IMR-90 (cell line): ENCODE measurements around the gene CBX5. TPM values are rescaled to one million over a fixed set of nuclear protein-coding genes. Genes with fewer than 3 reads are reported as not detected.
A peak's percentile ranks its signal among the peaks of the same experiment; 100 is the strongest.

ENCODE experiments used
- ATAC-seq: fragments of 200-7000 bp; cut with Tn5 transposase; 2 replicates; pipeline ENCODE4 v1.9.1; 2020; ENCODE audit warnings: low read depth, mild to moderate bottlenecking, moderate library complexity
- BruUV-seq: library from RNA; stranded (reverse); fragments of 400-500 nt; replicated peaks from 2 replicates; lab custom pipeline; 2021; lab: Mats Ljungman, UMichigan
- CTCF ChIA-PET: fragments of 300-600 bp; formaldehyde crosslinking; extraction: SDS; loops from one replicate; lab custom pipeline; 2021; ENCODE audit warnings: antibody characterized with exemption; lab: Yijun Ruan, JAX
- POLR2A ChIA-PET: fragments of 300-600 bp; sonication (Branson Sonifier 250); formaldehyde crosslinking; loops from one replicate; lab custom pipeline; 2022; ENCODE audit warnings: antibody characterized with exemption; ENCODE audit not compliant: unreplicated experiment; lab: Charles Lee
- DNase-seq: peaks from one replicate; pipeline ENCODE4 v3.0.0; 2013
- H2AFZ ChIP-seq: replicated peaks from 2 replicates; pipeline ENCODE3; 2013; ENCODE audit warnings: low read length, mild to moderate bottlenecking; ENCODE audit not compliant: poor library complexity
- H2AK5ac ChIP-seq: 2 replicates; pipeline ENCODE4 v1.6.1; 2013; ENCODE audit warnings: low read depth, low read length, inconsistent platforms
- H2AK9ac ChIP-seq: replicated peaks from 2 replicates; pipeline ENCODE3; 2013; ENCODE audit warnings: mild to moderate bottlenecking, low read depth, low read length, moderate library complexity; ENCODE audit not compliant: poor library complexity
- H2BK120ac ChIP-seq: 2 replicates; pipeline ENCODE4 v1.6.1; 2013; ENCODE audit warnings: low read depth, low read length, inconsistent platforms
- H2BK15ac ChIP-seq: 3 replicates; pipeline ENCODE4 v1.6.1; 2013; ENCODE audit warnings: low read depth, low read length, inconsistent platforms
- H2BK20ac ChIP-seq: 2 replicates; pipeline ENCODE4 v1.6.1; 2013; ENCODE audit warnings: low read depth, mild to moderate bottlenecking, inconsistent platforms, low read length, moderate library complexity
- H2BK5ac ChIP-seq: 2 replicates; pipeline ENCODE4 v1.6.1; 2013; ENCODE audit warnings: mild to moderate bottlenecking, low read depth, low read length, inconsistent platforms; ENCODE audit not compliant: poor library complexity, severe bottlenecking
- H3K14ac ChIP-seq: replicated peaks from 2 replicates; pipeline ENCODE4 v1.6.1; 2013; ENCODE audit warnings: low read depth, low read length, inconsistent platforms
- H3K18ac ChIP-seq: 2 replicates; pipeline ENCODE4 v1.6.1; 2013; ENCODE audit warnings: low read depth, low read length, control low read depth
- H3K23ac ChIP-seq: 2 replicates; pipeline ENCODE4 v1.6.1; 2013; ENCODE audit warnings: low read depth, low read length, inconsistent platforms
- H3K27ac ChIP-seq: 2 replicates; pipeline ENCODE4 v1.5.1; 2013; ENCODE audit warnings: mild to moderate bottlenecking, control low read depth, low read length; ENCODE audit not compliant: insufficient read depth
- H3K27me3 ChIP-seq: 2 replicates; pipeline ENCODE4 v1.6.1; 2013; ENCODE audit warnings: low read length; ENCODE audit not compliant: control insufficient read depth, insufficient read depth
- H3K36me3 ChIP-seq: 2 replicates; pipeline ENCODE4 v1.6.1; 2013; ENCODE audit warnings: low read length, mixed read lengths; ENCODE audit not compliant: control insufficient read depth, insufficient read depth
- H3K4ac ChIP-seq: 2 replicates; pipeline ENCODE4 v1.6.1; 2013; ENCODE audit warnings: low read depth, low read length, inconsistent platforms
- H3K4me1 ChIP-seq: 2 replicates; pipeline ENCODE4 v1.6.1; 2013; ENCODE audit warnings: low read length, mixed read lengths; ENCODE audit not compliant: control insufficient read depth, insufficient read depth
- H3K4me2 ChIP-seq: 2 replicates; pipeline ENCODE4 v1.6.1; 2013; ENCODE audit warnings: low read depth, mild to moderate bottlenecking, control low read depth, low read length, moderate library complexity
- H3K4me3 ChIP-seq: 2 replicates; pipeline ENCODE4 v1.5.1; 2013; ENCODE audit warnings: low read depth, mild to moderate bottlenecking, control low read depth, low read length, moderate library complexity; ENCODE audit not compliant: insufficient read depth
- H3K56ac ChIP-seq: 2 replicates; pipeline ENCODE4 v1.6.1; 2013; ENCODE audit warnings: low read length, inconsistent platforms; ENCODE audit not compliant: insufficient read depth; ENCODE audit errors: extremely low read depth
- H3K79me1 ChIP-seq, 2 experiments: 2 replicates each; pipeline ENCODE4 v1.6.1; 2013; ENCODE audit warnings: low read length in 2 of 2, inconsistent platforms in 1 of 2, low read depth in 1 of 2
- H3K9ac ChIP-seq: 2 replicates; pipeline ENCODE4 v1.6.1; 2013; ENCODE audit warnings: low read depth, low read length, control low read depth
- H3K9me1 ChIP-seq: 2 replicates; pipeline ENCODE4 v1.6.1; 2013; ENCODE audit warnings: low read length, inconsistent platforms; ENCODE audit not compliant: insufficient read depth
- H3K9me3 ChIP-seq: 2 replicates; pipeline ENCODE4 v1.6.1; 2013; ENCODE audit warnings: low read length; ENCODE audit not compliant: control insufficient read depth, insufficient read depth
- H4K20me1 ChIP-seq: 2 replicates; pipeline ENCODE4 v1.6.1; 2013; ENCODE audit warnings: low read length, inconsistent platforms; ENCODE audit not compliant: insufficient read depth
- H4K5ac ChIP-seq: 2 replicates; pipeline ENCODE4 v1.6.1; 2013; ENCODE audit warnings: mild to moderate bottlenecking, low read depth, low read length, control low read depth
- H4K8ac ChIP-seq, 2 experiments: 2 replicates each; pipeline ENCODE4 v1.6.1; 2013; ENCODE audit warnings: low read depth in 2 of 2, low read length in 2 of 2, control low read depth in 1 of 2, inconsistent platforms in 1 of 2
- H4K91ac ChIP-seq: 2 replicates; pipeline ENCODE4 v1.6.1; 2013; ENCODE audit warnings: low read depth, low read length, inconsistent platforms; ENCODE audit not compliant: insufficient read depth
- BHLHE40 ChIP-seq: fragments of 150-350 bp; IDR thresholded peaks from 2 replicates; pipeline ENCODE4 v1.6.1; 2016; ENCODE audit warnings: mild to moderate bottlenecking, low read depth, low read length
- CEBPB ChIP-seq: IDR thresholded peaks from 2 replicates; pipeline ENCODE4 v1.6.1; 2012; ENCODE audit warnings: low read depth, low read length, improper control_type of control experiment
- CHD1 ChIP-seq: IDR thresholded peaks from 2 replicates; pipeline ENCODE4 v1.6.1; 2012; ENCODE audit warnings: low read depth, low read length, improper control_type of control experiment
- CTCF ChIP-seq: conservative IDR thresholded peaks from 2 replicates; pipeline ENCODE4 v1.5.1; 2012; ENCODE audit warnings: mild to moderate bottlenecking, low read depth, low read length, improper control_type of control experiment
- ELK1 ChIP-seq: fragments of 150-350 bp; IDR thresholded peaks from 2 replicates; pipeline ENCODE4 v1.6.1; 2016; ENCODE audit warnings: low read depth, mild to moderate bottlenecking, low read length, moderate library complexity, borderline replicate concordance
- FOS ChIP-seq: fragments of 150-350 bp; IDR thresholded peaks from 2 replicates; pipeline ENCODE4 v1.6.1; 2016; ENCODE audit warnings: low read depth, low read length
- MAFK ChIP-seq: IDR thresholded peaks from 2 replicates; pipeline ENCODE4 v1.6.1; 2012; ENCODE audit warnings: low read depth, low read length, improper control_type of control experiment
- MAZ ChIP-seq: IDR thresholded peaks from 2 replicates; pipeline ENCODE4 v1.6.1; 2012; ENCODE audit warnings: low read depth, mild to moderate bottlenecking, low read length, improper control_type of control experiment, moderate library complexity, borderline replicate concordance
- MXI1 ChIP-seq: IDR thresholded peaks from 2 replicates; pipeline ENCODE4 v1.6.1; 2012; ENCODE audit warnings: low read depth, mild to moderate bottlenecking, low read length, moderate library complexity, borderline replicate concordance
- POLR2A ChIP-seq: IDR thresholded peaks from 2 replicates; pipeline ENCODE4 v1.6.1; 2012; ENCODE audit warnings: mild to moderate bottlenecking, low read depth, low read length
- RAD21 ChIP-seq: IDR thresholded peaks from 2 replicates; pipeline ENCODE4 v1.6.1; 2012; ENCODE audit warnings: low read length, improper control_type of control experiment
- RCOR1 ChIP-seq: IDR thresholded peaks from 2 replicates; pipeline ENCODE4 v1.6.1; 2012; ENCODE audit warnings: mild to moderate bottlenecking, low read length, improper control_type of control experiment; ENCODE audit not compliant: insufficient replicate concordance
- RFX5 ChIP-seq: IDR thresholded peaks from 2 replicates; pipeline ENCODE4 v1.8.0; 2012; ENCODE audit warnings: low read depth, mild to moderate bottlenecking, low read length, moderate library complexity
- USF2 ChIP-seq: fragments of 150-350 bp; IDR thresholded peaks from 2 replicates; pipeline ENCODE4 v1.6.1; 2017; ENCODE audit warnings: mild to moderate bottlenecking, antibody characterized with exemption, low read length, low read depth
- WGBS, 2 experiments: methylation state at CpG; one replicate each; pipeline versions ENCODE4 v1.1.5 to v1.1.7; 2013; ENCODE audit warnings: missing lambda C conversion rate in 2 of 2; ENCODE audit not compliant: insufficient read length in 1 of 2; ENCODE audit errors: extremely low coverage in 2 of 2; 5-methylcytosine and 5-hydroxymethylcytosine counted together
- dilution Hi-C: fragments of 300-500 bp; cut with HindIII; formaldehyde crosslinking; loops from one replicate; pipeline ENCODE4 v1.14.3; 2018; ENCODE audit warnings: low sequenced_read_pairs; ENCODE audit not compliant: unreplicated experiment
- in situ Hi-C: fragments of 300-500 bp; cut with MboI; formaldehyde crosslinking; loops from 3 replicates; pipeline ENCODE4 v1.14.3; 2019; ENCODE audit warnings: low sequenced_read_pairs, inconsistent platforms, mixed read lengths
- intact Hi-C: fragments of 100-400 bp; cut with micrococcal nuclease; formaldehyde crosslinking; loops from 2 replicates; pipeline ENCODE4 v1.10.0; 2022
- polyA plus RNA-seq, 3 experiments: library from polyadenylated mRNA; depleted of rRNA; stranded (reverse); fragments of >200 nt; gene quantifications; 2 replicates each; pipeline ENCODE4 v1.2.3, GENCODE V29; 2012; ENCODE audit warnings: low replicate concordance in 1 of 3
- total RNA-seq: library from RNA; depleted of rRNA; stranded (reverse); fragments of >200 nt; gene quantifications from 2 replicates; pipeline ENCODE4 v1.2.3, GENCODE V29; 2012

Gene CBX5
- total and polyA plus RNA-seq, 2 of the 4 experiments (the other 2 are of a cell fraction), result 18.0 to 40.9 TPM

- no TSS peak for BruUV-seq
- Histone ChIP-seq H3K4me3 (no peak within 1 kb of the TSS; the same call in 1 of the 2 replicates), H4K20me1 (no peaks in the 10 kb centered on the region), H2BK120ac (no peak within 1 kb of the TSS), H3K27ac (no peak within 1 kb of the TSS), H3K4me1 (peaks cover 9% of the 10 kb centered on the region), H2BK15ac (no peak within 1 kb of the TSS), H4K5ac (no peak within 1 kb of the TSS), H3K56ac (no peak within 1 kb of the TSS), H2AFZ (peak within 1 kb of the TSS; percentile 89), H2AK9ac (peak within 1 kb of the TSS; percentile 60), H3K36me3 (no peaks in the 10 kb centered on the region), H3K9me3 (no peaks in the 10 kb centered on the region), H3K4me2 (peak within 1 kb of the TSS; percentile 76), H3K4ac (0 out of 2 replicates have a peak within 1 kb of the TSS, but pooled peaks have one; percentile 25), H3K9me1 (0 out of 2 replicates have a peak, but pooled peaks cover 3% of the 10 kb centered on the region), H2BK20ac (no peak within 1 kb of the TSS), H3K27me3 (peaks cover 38% of the 10 kb centered on the region), H3K18ac (no peak within 1 kb of the TSS), H3K14ac (no peak within 1 kb of the TSS), H3K9ac (peak within 1 kb of the TSS; percentile 34; the same call in 1 of the 2 replicates), H4K91ac (no peak within 1 kb of the TSS), H3K23ac (peak within 1 kb of the TSS; percentile 23; the same call in 1 of the 2 replicates), H4K8ac (no peak within 1 kb of the TSS; a peak in 1 of 4 replicates), H2AK5ac (no peak within 1 kb of the TSS), H2BK5ac (no peak within 1 kb of the TSS), H3K79me1 (no peaks in the 10 kb centered on the region)
- ATAC-seq, result peak; percentile 98
- in situ Hi-C loops (no loop called here), intact Hi-C loops (no loop called here), dilution Hi-C loops (no loop called here)
- peak; percentile 77 for DNase-seq
- 7% methylated on average over 11 of the region's 26 CpGs; no CpG with 5 or more reads in 1 of the 2 experiments for WGBS, 2 experiments
- ChIA-PET CTCF (interaction anchor here (0.6 to 0.8 kb wide), 2 partner anchors 24 to 1563 kb away, joined by 3 read pairs; partner anchors contain the start of gene COPZ1), POLR2A (no interaction called here)
- TF ChIP-seq CHD1 (no peak), RAD21 (no peak; the same call in 1 of the 2 replicates), USF2 (no peak), FOS (no peak), MAFK (no peak), CTCF (0 out of 2 replicates have a peak, but pooled peaks have one; percentile 12), CEBPB (no peak), RFX5 (no peak), ELK1 (no peak), BHLHE40 (no peak), MXI1 (0 out of 2 replicates have a peak, but pooled peaks have one; percentile 29), POLR2A (no peak), MAZ (peak; percentile 80; the same call in 1 of the 2 replicates), RCOR1 (no peak)
Observed at GRCh38 chr12:54300732-54301427, 21.0 kb upstream of the CBX5 start, which contains the start of gene NFE2. NFE2 (minus strand) TSS chr12:54301015; CDS start chr12:54295248, 5,767 bp downstream.
